HepG2 (cell line): ENCODE measurements around the gene YY1AP1. TPM values are rescaled to one million over a fixed set of nuclear protein-coding genes. Genes with fewer than 3 reads are reported as not detected.
A peak's percentile ranks its signal among the peaks of the same experiment; 100 is the strongest.

Experiments used
- ATAC-seq: fragments of 200-7000 bp; cut with Tn5 transposase; 3 replicates; pipeline ENCODE4 v1.9.1; 2020; ENCODE audit warnings: mild to moderate bottlenecking, moderate library complexity
- BruUV-seq: library from RNA; stranded (reverse); fragments of 400-500 nt; replicated peaks from 2 replicates; lab custom pipeline; 2021; lab: Mats Ljungman, UMichigan
- CTCF ChIA-PET: fragments of 300-600 bp; formaldehyde crosslinking; extraction: SDS; loops from one replicate; lab custom pipeline; 2021; ENCODE audit warnings: low total read pairs, inconsistent platforms, low intra/inter-chr PET ratio; lab: Yijun Ruan, JAX
- POLR2A ChIA-PET: fragments of 350-600 bp; sonication (Branson Sonifier 250); formaldehyde crosslinking; loops from one replicate; lab custom pipeline; 2020; ENCODE audit warnings: antibody characterized with exemption, inconsistent platforms; lab: Yijun Ruan, JAX
- DNase-seq: peaks from one replicate; pipeline ENCODE4 v3.0.0-alpha.2; 2015; ENCODE audit warnings: low spot score
- FAIRE-seq: peaks from 3 replicates; lab custom pipeline; 2011; peaks lifted over from hg19 to GRCh38; lab: Jason Lieb, UNC
- H2AFZ ChIP-seq: one replicate; pipeline ENCODE4 v1.6.1; 2011; ENCODE audit warnings: low read length, inconsistent platforms
- H3K27ac ChIP-seq: fragments of 300-600 bp; 3 replicates; pipeline ENCODE4 v1.8.0; 2011; ENCODE audit warnings: mixed run types, mild to moderate bottlenecking, mixed read lengths, low read length, inconsistent platforms; ENCODE audit not compliant: insufficient read depth; ENCODE audit errors: extremely low read length
- H3K27me3 ChIP-seq, 2 experiments: fragments of 200-600 bp in 1 of 2; 2 replicates in 1 of 2; 3 replicates in 1 of 2; pipeline versions ENCODE4 v1.6.0 to v1.8.0; 2011; ENCODE audit warnings: low read length in 2 of 2, mild to moderate bottlenecking in 2 of 2, moderate library complexity in 2 of 2, inconsistent platforms in 1 of 2; ENCODE audit not compliant: insufficient read depth in 2 of 2, control insufficient read depth in 1 of 2
- H3K36me3 ChIP-seq, 2 experiments: fragments of 200-600 bp in 1 of 2; replicated peaks in 1 of 2; 2 replicates in 1 of 2; 3 replicates in 1 of 2; pipeline versions ENCODE4 v1.5.1 to v1.8.0; 2011; ENCODE audit warnings: low read length in 2 of 2, inconsistent platforms in 1 of 2; ENCODE audit not compliant: insufficient read depth in 2 of 2, control insufficient read depth in 1 of 2
- H3K4me1 ChIP-seq: 2 replicates; pipeline ENCODE4 v1.5.1; 2012; ENCODE audit warnings: low read length, inconsistent platforms; ENCODE audit not compliant: insufficient read depth
- H3K4me2 ChIP-seq: 2 replicates; pipeline ENCODE4 v1.6.0; 2011; ENCODE audit warnings: low read depth, low read length, inconsistent platforms
- H3K4me3 ChIP-seq, 3 experiments: fragments of 200-600 bp in 1 of 3; sonication (generic), shearing (Covaris generic) in 1 of 3; replicated peaks in 1 of 3; 2 replicates each; pipeline ENCODE4 v1.5.1; 2011 to 2016; ENCODE audit warnings: low read length in 3 of 3, inconsistent platforms in 2 of 3, low read depth in 2 of 3, mild to moderate bottlenecking in 2 of 3, control low read depth in 1 of 3, mixed read lengths in 1 of 3; ENCODE audit not compliant: insufficient read depth in 1 of 3
- H3K79me2 ChIP-seq: one replicate; pipeline ENCODE4 v1.6.1; 2011; ENCODE audit warnings: low read length, inconsistent platforms; ENCODE audit not compliant: insufficient read depth
- H3K9ac ChIP-seq: 2 replicates; pipeline ENCODE4 v1.6.0; 2011; ENCODE audit warnings: mild to moderate bottlenecking, low read depth, low read length, inconsistent platforms; ENCODE audit not compliant: insufficient read depth
- H3K9me3 ChIP-seq: 2 replicates; pipeline ENCODE4 v1.5.1; 2012; ENCODE audit warnings: mild to moderate bottlenecking, low read length
- H4K20me1 ChIP-seq: 2 replicates; pipeline ENCODE4 v1.6.0; 2011; ENCODE audit warnings: inconsistent platforms, mild to moderate bottlenecking, low read length, moderate library complexity; ENCODE audit not compliant: insufficient read depth
- CSRNP1 ChIP-seq: sonication (generic); formaldehyde crosslinking; IDR thresholded peaks from 2 replicates; pipeline ENCODE4 v1.8.1; 2023; ENCODE audit warnings: mild to moderate bottlenecking, missing genetic modification reagents
- DR1 ChIP-seq: sonication (generic); formaldehyde crosslinking; IDR thresholded peaks from 2 replicates; pipeline ENCODE4 v1.8.0; 2021; ENCODE audit warnings: mild to moderate bottlenecking, missing genetic modification reagents, inconsistent platforms
- DRAP1 ChIP-seq: IDR thresholded peaks from 2 replicates; pipeline ENCODE4 v1.6.1; 2016; ENCODE audit warnings: missing genetic modification reagents, missing compliant biosample characterization
- HDAC1 ChIP-seq: sonication (generic); formaldehyde crosslinking; IDR thresholded peaks from 2 replicates; pipeline ENCODE4 v1.5.1; 2020; ENCODE audit warnings: mild to moderate bottlenecking, missing genetic modification reagents
- IRF2 ChIP-seq: IDR thresholded peaks from 2 replicates; pipeline ENCODE4 v1.6.1; 2018; ENCODE audit warnings: missing genetic modification reagents, missing compliant biosample characterization
- KDM2A ChIP-seq: sonication (generic); formaldehyde crosslinking; IDR thresholded peaks from 2 replicates; pipeline ENCODE4 v1.4.0; 2020; ENCODE audit warnings: low read depth, missing genetic modification reagents, borderline replicate concordance
- KDM3A ChIP-seq: IDR thresholded peaks from 2 replicates; pipeline ENCODE4 v1.6.1; 2018; ENCODE audit warnings: low read depth, missing compliant biosample characterization
- MEF2D ChIP-seq: sonication (generic); formaldehyde crosslinking; IDR thresholded peaks from 2 replicates; pipeline ENCODE4 v1.5.1; 2020; ENCODE audit warnings: mild to moderate bottlenecking, missing genetic modification reagents
- MXD3 ChIP-seq: IDR thresholded peaks from 2 replicates; pipeline ENCODE4 v1.6.1; 2016; ENCODE audit warnings: mild to moderate bottlenecking, missing biosample characterization, missing genetic modification reagents
- NCOA2 ChIP-seq: sonication (generic); formaldehyde crosslinking; IDR thresholded peaks from 2 replicates; pipeline ENCODE4 v1.8.0; 2022; ENCODE audit warnings: inconsistent platforms
- PHF8 ChIP-seq: sonication (generic); formaldehyde crosslinking; IDR thresholded peaks from 2 replicates; pipeline ENCODE4 v1.5.0; 2020; ENCODE audit warnings: missing genetic modification reagents
- SOX6 ChIP-seq, 2 experiments: fragments of 450-650 bp in 1 of 2; sonication (generic) in 1 of 2; formaldehyde crosslinking in 1 of 2; IDR thresholded peaks; 2 replicates each; pipeline versions ENCODE4 v1.4.0 to v1.6.1; 2017 to 2020; ENCODE audit warnings: antibody characterized with exemption in 1 of 2, mild to moderate bottlenecking in 1 of 2, missing genetic modification reagents in 1 of 2
- TARDBP ChIP-seq: sonication (generic); formaldehyde crosslinking; IDR thresholded peaks from 2 replicates; pipeline ENCODE4 v1.8.0; 2022; ENCODE audit warnings: mild to moderate bottlenecking, missing genetic modification reagents
- THAP11 ChIP-seq: IDR thresholded peaks from 2 replicates; pipeline ENCODE4 v1.6.1; 2016; ENCODE audit warnings: missing biosample characterization, missing genetic modification reagents
- THAP8 ChIP-seq: sonication (generic); formaldehyde crosslinking; IDR thresholded peaks from 2 replicates; pipeline ENCODE4 v1.5.1; 2020; ENCODE audit warnings: missing genetic modification reagents, mild to moderate bottlenecking, borderline replicate concordance
- ZNF263 ChIP-seq: sonication (generic); formaldehyde crosslinking; IDR thresholded peaks from 2 replicates; pipeline ENCODE4 v1.4.0; 2020; ENCODE audit warnings: missing genetic modification reagents
- ZNF567 ChIP-seq: sonication (generic); formaldehyde crosslinking; IDR thresholded peaks from 2 replicates; pipeline ENCODE4 v1.8.1; 2023; ENCODE audit warnings: mild to moderate bottlenecking, missing genetic modification reagents, borderline replicate concordance
- ZNF7 ChIP-seq: IDR thresholded peaks from 2 replicates; pipeline ENCODE4 v1.6.1; 2016; ENCODE audit warnings: missing biosample characterization, missing genetic modification reagents
- ZNF775 ChIP-seq: sonication (generic); formaldehyde crosslinking; IDR thresholded peaks from 2 replicates; pipeline ENCODE4 v1.4.0; 2020; ENCODE audit warnings: missing genetic modification reagents, mild to moderate bottlenecking, moderate library complexity, borderline replicate concordance
- WGBS: methylation state at CpG from one replicate; pipeline ENCODE4 v1.1.6; 2017; ENCODE audit warnings: low lambda C conversion rate; 5-methylcytosine and 5-hydroxymethylcytosine counted together
- in situ Hi-C: cut with HindIII; loops from 2 replicates; pipeline ENCODE4 v1.10.0; 2017; ENCODE audit warnings: low pct_unique_long_range_greater_than_20kb; ENCODE audit not compliant: extremely low pct_ligation_motif_present
- intact Hi-C: fragments of 100-400 bp; cut with micrococcal nuclease; formaldehyde crosslinking; loops from one replicate; pipeline ENCODE4 v1.10.0; 2022; ENCODE audit not compliant: unreplicated experiment
- polyA plus RNA-seq, 8 experiments: library from polyadenylated mRNA; depleted of rRNA in 3 of 8; stranded (reverse) in 7 of 8; unstranded in 1 of 8; fragments of >200 nt; fragmentation: Illumina TruSeq in 4 of 8; extraction: Trizol in 4 of 8; gene quantifications; 2 replicates each; pipeline versions ENCODE4 v1.2.1 to v1.2.3, GENCODE V29; 2011 to 2016; ENCODE audit warnings: low read depth in 4 of 8, missing spikeins in 1 of 8, mixed read lengths in 1 of 8; ENCODE audit not compliant: insufficient read depth in 1 of 8
- total RNA-seq, 5 experiments: library from RNA; depleted of rRNA; stranded (reverse); fragments of >200 nt; fragmentation: Illumina TruSeq; extraction: Trizol; gene quantifications; 2 replicates each; pipeline ENCODE4 v1.2.3, GENCODE V29; 2016; ENCODE audit warnings: low read depth in 1 of 5

Gene YY1AP1
- total and polyA plus RNA-seq, 2 of the 13 experiments (the other 11 are each of a cell fraction or from before 2014, with no cell fraction given), result 28.5 to 69.4 TPM

- DNase-seq (peak; percentile 96), FAIRE-seq (peak; percentile 87), ATAC-seq (peak; percentile 98)
- Histone ChIP-seq H3K4me1 (0 out of 2 replicates have a peak, but pooled peaks cover 5% of the 10 kb centered on the region), H4K20me1 (no peaks in the 10 kb centered on the region), H3K9ac (peak within 1 kb of the TSS; percentile 84), H3K79me2 (peaks cover 4% of the 10 kb centered on the region), H3K4me3 (peak within 1 kb of the TSS; percentile 60 to 79 (median 61)), H3K4me2 (peak within 1 kb of the TSS; percentile 86), H3K36me3 (peaks cover 0 to 10% of the 10 kb centered on the region in 2 experiments; a peak in 2 of 5 replicates), H3K9me3 (no peaks in the 10 kb centered on the region), H2AFZ (peak within 1 kb of the TSS; percentile 90), H3K27me3 (no peaks in the 10 kb centered on the region), H3K27ac (peak within 1 kb of the TSS; percentile 78)
- intact Hi-C loops (no loop called here), in situ Hi-C loops (no loop called here)
- BruUV-seq, result TSS peak; percentile 99
- ChIA-PET POLR2A (interaction anchor here (0.8 kb wide), 1 partner anchor 55 kb away, joined by 3 read pairs; no protein-coding TSS in a partner anchor), CTCF (no interaction called here)
- 15% methylated on average over 28 of the region's 47 CpGs for WGBS
- TF ChIP-seq ZNF775, result no peak
- no peak for TF ChIP-seq THAP8 (CRISPR knock-in tag)
- peak; percentile 84 for TF ChIP-seq PHF8 (CRISPR knock-in tag)
- TF ChIP-seq KDM3A (CRISPR knock-in tag), result peak; percentile 25; the same call in 1 of the 2 replicates
- TF ChIP-seq NCOA2 (CRISPR knock-in tag), result peak; percentile 33; the same call in 1 of the 2 replicates
- peak; percentile 77 for TF ChIP-seq THAP11
- peak; percentile 83 for TF ChIP-seq HDAC1 (CRISPR knock-in tag)
- TF ChIP-seq SOX6 (IDR thresholded peaks at IDR 0.05), result no peak
- TF ChIP-seq SOX6 (CRISPR knock-in tag; IDR thresholded peaks at IDR 0.05), result peak; percentile 48
- TF ChIP-seq KDM2A (CRISPR knock-in tag), result peak; percentile 47; the same call in 1 of the 2 replicates
- no peak for TF ChIP-seq ZNF567 (CRISPR knock-in tag)
- TF ChIP-seq IRF2 (CRISPR knock-in tag), result 0 out of 2 replicates have a peak, but pooled peaks have one; percentile 59
- TF ChIP-seq DRAP1 (CRISPR knock-in tag), result peak; percentile 84
- TF ChIP-seq CSRNP1 (CRISPR knock-in tag), result 0 out of 2 replicates have a peak, but pooled peaks have one; percentile 40
- no peak for TF ChIP-seq ZNF7 (CRISPR knock-in tag)
- no peak for TF ChIP-seq ZNF263 (CRISPR knock-in tag)
- peak; percentile 53; the same call in 1 of the 2 replicates for TF ChIP-seq MEF2D (CRISPR knock-in tag)
- TF ChIP-seq DR1, result peak; percentile 79; the same call in 1 of the 2 replicates
- peak; percentile 32; the same call in 1 of the 2 replicates for TF ChIP-seq TARDBP (CRISPR knock-in tag)
- TF ChIP-seq MXD3 (CRISPR knock-in tag), result peak; percentile 86
Measured at GRCh38 chr1:155609515-155610256, 78.9 kb downstream of the YY1AP1 start, which contains the start of gene MSTO1. TSS of gene MSTO1 (plus strand) at chr1:155610218. CDS start at chr1:155610249, 31 bp downstream.
